Mammary epithelial cell (primary cell): ENCODE measurements around the gene OTOGL.

ENCODE experiments used
- CTCF ChIP-seq, 2 donors: IDR thresholded peaks in 1 of 2; conservative IDR thresholded peaks in 1 of 2; 2 replicates each; pipeline ENCODE4 v1.5.1; 2011 to 2012; ENCODE audit warnings: inconsistent platforms in 2 of 2, low read length in 2 of 2, mild to moderate bottlenecking in 2 of 2, control low read depth in 1 of 2, low read depth in 1 of 2; ENCODE audit not compliant: insufficient read depth in 1 of 2; ENCODE audit errors: extremely low read depth in 1 of 2
- EZH2 ChIP-seq: IDR thresholded peaks from 2 replicates; pipeline ENCODE4 v1.6.1; 2012; ENCODE audit warnings: low read length, inconsistent platforms, borderline replicate concordance

DNA sequence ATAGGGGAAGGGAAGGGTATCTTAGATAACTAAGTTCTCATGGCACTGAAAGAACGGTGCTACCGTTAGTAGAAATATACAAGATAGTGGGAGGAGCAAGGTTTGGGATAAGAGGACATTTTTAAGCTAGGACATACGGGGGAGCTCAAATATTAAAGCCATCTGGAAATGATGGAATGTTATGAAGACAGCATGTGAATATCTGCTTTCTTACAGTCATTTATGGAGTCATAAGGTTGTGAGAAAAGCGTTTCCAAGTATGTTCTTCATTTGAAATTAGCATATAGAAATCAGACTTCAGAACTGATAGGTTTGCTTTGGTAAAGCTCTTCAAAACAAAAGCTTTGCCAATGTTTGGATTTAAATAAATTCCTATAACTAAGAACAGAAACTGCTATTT lies 62.3 kb downstream of the OTOGL start:
- no peak for TF ChIP-seq CTCF (conservative IDR thresholded peaks at IDR 0.05 in 1 of 2, IDR thresholded peaks at IDR 0.05 in 1 of 2; ENCODE audit: extremely low read depth in 1 of 2, insufficient read depth in 1 of 2, low read depth in 1 of 2, low read length in 2 of 2)
- TF ChIP-seq EZH2 = no peak
